MCF 10A (cell line): ENCODE data around the gene C10orf105. TPM values are rescaled to one million over a fixed set of nuclear protein-coding genes. Genes with fewer than 3 reads are reported as not detected.

Source experiments
- BruUV-seq: library from RNA; stranded (reverse); fragments of 400-500 nt; replicated peaks from 2 replicates; lab custom pipeline; 2021; lab: Mats Ljungman, UMichigan
- CTCF ChIA-PET: fragments of 300-600 bp; sonication (Branson Sonifier 250); formaldehyde crosslinking; extraction: SDS; loops from one replicate; lab custom pipeline; 2021; ENCODE audit warnings: antibody characterized with exemption, inconsistent platforms; lab: Yijun Ruan, JAX
- POLR2A ChIA-PET: fragments of 300-600, 350-650 bp; sonication (Branson Sonifier 250); formaldehyde crosslinking; extraction: SDS; loops from one replicate; lab custom pipeline; 2020; ENCODE audit warnings: antibody characterized with exemption, inconsistent platforms; lab: Yijun Ruan, JAX
- DNase-seq: peaks from one replicate; pipeline ENCODE4 v3.0.0-alpha.2; 2018; ENCODE audit not compliant: unreplicated experiment
- H3K27ac Mint-ChIP-seq: one replicate; pipeline ENCODE4 v1.8.0; 2022; ENCODE audit warnings: mild to moderate bottlenecking, low read depth, mixed read lengths; ENCODE audit not compliant: unreplicated experiment
- H3K27me3 Mint-ChIP-seq: one replicate; pipeline ENCODE4 v1.8.0; 2022; ENCODE audit warnings: mixed read lengths; ENCODE audit not compliant: insufficient read depth, unreplicated experiment
- H3K36me3 Mint-ChIP-seq: one replicate; pipeline ENCODE4 v1.8.0; 2022; ENCODE audit warnings: mild to moderate bottlenecking, moderate library complexity, mixed read lengths; ENCODE audit not compliant: insufficient read depth, unreplicated experiment
- H3K4me1 Mint-ChIP-seq: one replicate; pipeline ENCODE4 v1.8.0; 2022; ENCODE audit warnings: mixed read lengths; ENCODE audit not compliant: insufficient read depth, unreplicated experiment
- H3K4me3 Mint-ChIP-seq: one replicate; pipeline ENCODE4 v1.8.0; 2022; ENCODE audit warnings: mild to moderate bottlenecking, moderate library complexity, mixed read lengths; ENCODE audit not compliant: unreplicated experiment
- H3K9me3 Mint-ChIP-seq: one replicate; pipeline ENCODE4 v1.8.0; 2022; ENCODE audit warnings: mixed read lengths; ENCODE audit not compliant: unreplicated experiment
- CTCF ChIP-seq: fragments of 200-600 bp; IDR thresholded peaks from one replicate; pipeline ENCODE4 v1.8.0; 2022; ENCODE audit warnings: antibody characterized with exemption, mild to moderate bottlenecking; ENCODE audit not compliant: unreplicated experiment
- intact Hi-C: fragments of 100-400 bp; cut with micrococcal nuclease; formaldehyde crosslinking; loops from 2 replicates; pipeline ENCODE4 v1.14.1; 2022
- total RNA-seq: library from RNA; stranded (reverse); gene quantifications from 2 replicates; pipeline ENCODE4 v1.2.3, GENCODE V29; 2022

The C10orf105 gene
- total RNA-seq, 1 experiment from 2014 or later = not detected

GRCh38 chr10:71681977-71682376, 37.6 kb downstream of the C10orf105 start:
- intact Hi-C loops = no loop called here
- Mint-ChIP-seq H3K27ac (no peak overlapping the region), H3K4me1 (no peaks in the 10 kb centered on the region), H3K9me3 (no peaks in the 10 kb centered on the region), H3K27me3 (peaks cover 62% of the 10 kb centered on the region), H3K36me3 (no peaks in the 10 kb centered on the region), H3K4me3 (no peak overlapping the region)
- POLR2A ChIA-PET = no interaction called here
- BruUV-seq = no TSS peak
- DNase-seq = no peak
- CTCF ChIA-PET = interaction anchor here (1.1 kb wide), 1 partner anchor 368 kb away, joined by 3 read pairs; no protein-coding TSS in a partner anchor
- no peak for TF ChIP-seq CTCF

GRCh38 chr10:71679425-71679824, 40.2 kb downstream of the C10orf105 start:
- CTCF ChIA-PET = interaction anchor here (0.8 kb wide), 1 partner anchor 17 kb away, joined by 3 read pairs; no protein-coding TSS in a partner anchor

GRCh38 chr10:71678057-71678805, 41.3 kb downstream of the C10orf105 start:
- no peaks in the 10 kb centered on the region for H3K36me3 Mint-ChIP-seq
- ChIA-PET POLR2A (interaction anchor here (1.0 kb wide), 1 partner anchor 18 kb away, joined by 3 read pairs; no protein-coding TSS in a partner anchor), CTCF (interaction anchor here (0.6 kb wide), 1 partner anchor 18 kb away, joined by 3 read pairs; no protein-coding TSS in a partner anchor)
- intact Hi-C loops = no loop called here
- H3K9me3 Mint-ChIP-seq = no peaks in the 10 kb centered on the region
- no peak overlapping the region for H3K4me3 Mint-ChIP-seq
- no peak for TF ChIP-seq CTCF
- H3K27ac Mint-ChIP-seq = no peak overlapping the region
- H3K27me3 Mint-ChIP-seq = peaks cover 45% of the 10 kb centered on the region
- no TSS peak for BruUV-seq
- H3K4me1 Mint-ChIP-seq = no peaks in the 10 kb centered on the region
- no peak for DNase-seq

More at GRCh38 chr10:71679425-71679824, 40.2 kb downstream of the C10orf105 start:
- no peak for TF ChIP-seq CTCF
- Mint-ChIP-seq H3K4me1 (no peaks in the 10 kb centered on the region), H3K36me3 (no peaks in the 10 kb centered on the region), H3K27ac (no peak overlapping the region), H3K9me3 (no peaks in the 10 kb centered on the region), H3K4me3 (no peak overlapping the region), H3K27me3 (peaks cover 48% of the 10 kb centered on the region)
- no TSS peak for BruUV-seq
- intact Hi-C loops = no loop called here
- POLR2A ChIA-PET = no interaction called here
- no peak for DNase-seq

GRCh38 chr10:71677261-71677660, 42.3 kb downstream of the C10orf105 start:
- Mint-ChIP-seq H3K4me1 (no peaks in the 10 kb centered on the region), H3K27me3 (peaks cover 36% of the 10 kb centered on the region), H3K36me3 (no peaks in the 10 kb centered on the region), H3K9me3 (no peaks in the 10 kb centered on the region), H3K27ac (no peak overlapping the region), H3K4me3 (no peak overlapping the region)
- no TSS peak for BruUV-seq
- ChIA-PET POLR2A (interaction anchor here (1.0 kb wide), 1 partner anchor 19 kb away, joined by 3 read pairs; no protein-coding TSS in a partner anchor), CTCF (interaction anchor here (0.6 kb wide), 2 partner anchors 19 to 345 kb away, joined by 3 read pairs; no protein-coding TSS in a partner anchor)
- TF ChIP-seq CTCF = no peak
- no peak for DNase-seq
- intact Hi-C loops = no loop called here
